ENCODE data around the gene HOATZ.

HOATZ gene

GRCh38 chr11:111514216-111515031 lies at the start of gene HOATZ:
Gene HOATZ, plus strand, starts transcription at chr11:111514778. Its CDS starts 7 bp downstream, at chr11:111514785.
- H3K9me3 ChIP-seq (ENCODE audit: control insufficient read depth in 1 of 2, low read length in 2 of 2): no peaks in the 10 kb centered on the region
- no peaks in the 10 kb centered on the region for H3K36me3 ChIP-seq (ENCODE audit: control insufficient read depth in 1 of 2, insufficient read depth in 2 of 2, low read length in 2 of 2)
- no peak within 1 kb of the TSS for H3K4me3 ChIP-seq (ENCODE audit: low read depth in 1 of 2, low read length in 2 of 2)
- H3K27ac ChIP-seq (ENCODE audit: low read length): no peak within 1 kb of the TSS
- peaks cover 15% of the 10 kb centered on the region for H3K27me3 ChIP-seq (ENCODE audit: low read depth, low read length)
- peaks cover 0 to 8% of the 10 kb centered on the region in 2 donors for H3K4me1 ChIP-seq (ENCODE audit: control insufficient read depth in 1 of 2, insufficient read depth in 2 of 2, low read length in 2 of 2)

- no peak overlapping the region for H3K4me3 ChIP-seq (ENCODE audit: low read depth in 1 of 2, low read length in 2 of 2)
- no peaks in the 10 kb centered on the region for H3K4me1 ChIP-seq (ENCODE audit: control insufficient read depth in 1 of 2, insufficient read depth in 2 of 2, low read length in 2 of 2)
- no peaks in the 10 kb centered on the region for H3K9me3 ChIP-seq (ENCODE audit: control insufficient read depth in 1 of 2, low read length in 2 of 2)
- no peaks in the 10 kb centered on the region for H3K36me3 ChIP-seq (ENCODE audit: control insufficient read depth in 1 of 2, insufficient read depth in 2 of 2, low read length in 2 of 2)
- H3K27me3 ChIP-seq (ENCODE audit: low read depth, low read length): no peaks in the 10 kb centered on the region
- H3K27ac ChIP-seq (ENCODE audit: low read length): no peak overlapping the region
Observed at GRCh38 chr11:111465400-111465799, 49.2 kb upstream of the HOATZ start.

GRCh38 chr11:111466615-111467014 lies 48.0 kb upstream of the HOATZ start:
- no peak overlapping the region for H3K27ac ChIP-seq (ENCODE audit: low read length)
- no peaks in the 10 kb centered on the region for H3K4me1 ChIP-seq (ENCODE audit: control insufficient read depth in 1 of 2, insufficient read depth in 2 of 2, low read length in 2 of 2)
- no peaks in the 10 kb centered on the region for H3K9me3 ChIP-seq (ENCODE audit: control insufficient read depth in 1 of 2, low read length in 2 of 2)
- H3K36me3 ChIP-seq (ENCODE audit: control insufficient read depth in 1 of 2, insufficient read depth in 2 of 2, low read length in 2 of 2): no peaks in the 10 kb centered on the region
- no peaks in the 10 kb centered on the region for H3K27me3 ChIP-seq (ENCODE audit: low read depth, low read length)
- H3K4me3 ChIP-seq (ENCODE audit: low read depth in 1 of 2, low read length in 2 of 2): no peak overlapping the region

- Histone ChIP-seq H3K36me3 (ENCODE audit: control insufficient read depth in 1 of 2, insufficient read depth in 2 of 2, low read length in 2 of 2) (no peaks in the 10 kb centered on the region), H3K4me1 (ENCODE audit: control insufficient read depth in 1 of 2, insufficient read depth in 2 of 2, low read length in 2 of 2) (no peaks in the 10 kb centered on the region), H3K4me3 (ENCODE audit: low read depth in 1 of 2, low read length in 2 of 2) (no peak overlapping the region), H3K27ac (ENCODE audit: low read length) (no peak overlapping the region), H3K9me3 (ENCODE audit: control insufficient read depth in 1 of 2, low read length in 2 of 2) (no peaks in the 10 kb centered on the region), H3K27me3 (ENCODE audit: low read depth, low read length) (no peaks in the 10 kb centered on the region)
Observed at GRCh38 chr11:111469200-111469599, 45.4 kb upstream of the HOATZ start.

GRCh38 chr11:111472228-111472627 lies 42.4 kb upstream of the HOATZ start:
- Histone ChIP-seq H3K4me3 (ENCODE audit: low read depth in 1 of 2, low read length in 2 of 2) (no peak overlapping the region), H3K27me3 (ENCODE audit: low read depth, low read length) (no peaks in the 10 kb centered on the region), H3K36me3 (ENCODE audit: control insufficient read depth in 1 of 2, insufficient read depth in 2 of 2, low read length in 2 of 2) (no peaks in the 10 kb centered on the region), H3K27ac (ENCODE audit: low read length) (no peak overlapping the region), H3K4me1 (ENCODE audit: control insufficient read depth in 1 of 2, insufficient read depth in 2 of 2, low read length in 2 of 2) (no peaks in the 10 kb centered on the region), H3K9me3 (ENCODE audit: control insufficient read depth in 1 of 2, low read length in 2 of 2) (no peaks in the 10 kb centered on the region)

- H3K27me3 ChIP-seq (ENCODE audit: low read depth, low read length): no peaks in the 10 kb centered on the region
- no peak overlapping the region for H3K4me3 ChIP-seq (ENCODE audit: low read depth in 1 of 2, low read length in 2 of 2)
- no peak overlapping the region for H3K27ac ChIP-seq (ENCODE audit: low read length)
- no peaks in the 10 kb centered on the region for H3K36me3 ChIP-seq (ENCODE audit: control insufficient read depth in 1 of 2, insufficient read depth in 2 of 2, low read length in 2 of 2)
- no peaks in the 10 kb centered on the region for H3K9me3 ChIP-seq (ENCODE audit: control insufficient read depth in 1 of 2, low read length in 2 of 2)
- no peaks in the 10 kb centered on the region for H3K4me1 ChIP-seq (ENCODE audit: control insufficient read depth in 1 of 2, insufficient read depth in 2 of 2, low read length in 2 of 2)
Observed at GRCh38 chr11:111474432-111474831, 40.1 kb upstream of the HOATZ start.

GRCh38 chr11:111476366-111476765 lies 38.2 kb upstream of the HOATZ start:
- Histone ChIP-seq H3K27ac (ENCODE audit: low read length) (no peak overlapping the region), H3K36me3 (ENCODE audit: control insufficient read depth in 1 of 2, insufficient read depth in 2 of 2, low read length in 2 of 2) (no peaks in the 10 kb centered on the region), H3K4me1 (ENCODE audit: control insufficient read depth in 1 of 2, insufficient read depth in 2 of 2, low read length in 2 of 2) (no peaks in the 10 kb centered on the region), H3K27me3 (ENCODE audit: low read depth, low read length) (no peaks in the 10 kb centered on the region), H3K4me3 (ENCODE audit: low read depth in 1 of 2, low read length in 2 of 2) (no peak overlapping the region), H3K9me3 (ENCODE audit: control insufficient read depth in 1 of 2, low read length in 2 of 2) (peaks cover 0 to 2% of the 10 kb centered on the region in 2 donors)

GRCh38 chr11:111476956-111477355 lies 37.6 kb upstream of the HOATZ start:
- Histone ChIP-seq H3K27me3 (ENCODE audit: low read depth, low read length) (no peaks in the 10 kb centered on the region), H3K27ac (ENCODE audit: low read length) (no peak overlapping the region), H3K4me1 (ENCODE audit: control insufficient read depth in 1 of 2, insufficient read depth in 2 of 2, low read length in 2 of 2) (no peaks in the 10 kb centered on the region), H3K4me3 (ENCODE audit: low read depth in 1 of 2, low read length in 2 of 2) (no peak overlapping the region), H3K9me3 (ENCODE audit: control insufficient read depth in 1 of 2, low read length in 2 of 2) (peaks cover 0 to 2% of the 10 kb centered on the region in 2 donors), H3K36me3 (ENCODE audit: control insufficient read depth in 1 of 2, insufficient read depth in 2 of 2, low read length in 2 of 2) (no peaks in the 10 kb centered on the region)

GRCh38 chr11:111477898-111478297 lies 36.7 kb upstream of the HOATZ start:
- Histone ChIP-seq H3K27me3 (ENCODE audit: low read depth, low read length) (no peaks in the 10 kb centered on the region), H3K4me1 (ENCODE audit: control insufficient read depth in 1 of 2, insufficient read depth in 2 of 2, low read length in 2 of 2) (no peaks in the 10 kb centered on the region), H3K9me3 (ENCODE audit: control insufficient read depth in 1 of 2, low read length in 2 of 2) (peaks cover 0 to 5% of the 10 kb centered on the region in 2 donors), H3K4me3 (ENCODE audit: low read depth in 1 of 2, low read length in 2 of 2) (no peak overlapping the region), H3K36me3 (ENCODE audit: control insufficient read depth in 1 of 2, insufficient read depth in 2 of 2, low read length in 2 of 2) (no peaks in the 10 kb centered on the region), H3K27ac (ENCODE audit: low read length) (no peak overlapping the region)

GRCh38 chr11:111479666-111480065 lies 34.9 kb upstream of the HOATZ start:
- Histone ChIP-seq H3K9me3 (ENCODE audit: control insufficient read depth in 1 of 2, low read length in 2 of 2) (peaks cover 0 to 15% of the 10 kb centered on the region in 2 donors), H3K27me3 (ENCODE audit: low read depth, low read length) (no peaks in the 10 kb centered on the region), H3K27ac (ENCODE audit: low read length) (no peak overlapping the region), H3K4me3 (ENCODE audit: low read depth in 1 of 2, low read length in 2 of 2) (no peak overlapping the region), H3K36me3 (ENCODE audit: control insufficient read depth in 1 of 2, insufficient read depth in 2 of 2, low read length in 2 of 2) (no peaks in the 10 kb centered on the region), H3K4me1 (ENCODE audit: control insufficient read depth in 1 of 2, insufficient read depth in 2 of 2, low read length in 2 of 2) (no peaks in the 10 kb centered on the region)

- Histone ChIP-seq H3K4me1 (ENCODE audit: control insufficient read depth in 1 of 2, insufficient read depth in 2 of 2, low read length in 2 of 2) (no peaks in the 10 kb centered on the region), H3K36me3 (ENCODE audit: control insufficient read depth in 1 of 2, insufficient read depth in 2 of 2, low read length in 2 of 2) (no peaks in the 10 kb centered on the region), H3K4me3 (ENCODE audit: low read depth in 1 of 2, low read length in 2 of 2) (no peak overlapping the region), H3K9me3 (ENCODE audit: control insufficient read depth in 1 of 2, low read length in 2 of 2) (peaks cover 0 to 22% of the 10 kb centered on the region in 2 donors), H3K27ac (ENCODE audit: low read length) (no peak overlapping the region), H3K27me3 (ENCODE audit: low read depth, low read length) (no peaks in the 10 kb centered on the region)
Observed at GRCh38 chr11:111483431-111483830, 31.1 kb upstream of the HOATZ start.

- no peaks in the 10 kb centered on the region for H3K4me1 ChIP-seq (ENCODE audit: control insufficient read depth in 1 of 2, insufficient read depth in 2 of 2, low read length in 2 of 2)
- H3K36me3 ChIP-seq (ENCODE audit: control insufficient read depth in 1 of 2, insufficient read depth in 2 of 2, low read length in 2 of 2): no peaks in the 10 kb centered on the region
- peaks cover 0 to 7% of the 10 kb centered on the region in 2 donors for H3K9me3 ChIP-seq (ENCODE audit: control insufficient read depth in 1 of 2, low read length in 2 of 2)
- H3K27me3 ChIP-seq (ENCODE audit: low read depth, low read length): no peaks in the 10 kb centered on the region
- no peak overlapping the region for H3K27ac ChIP-seq (ENCODE audit: low read length)
- no peak overlapping the region for H3K4me3 ChIP-seq (ENCODE audit: low read depth in 1 of 2, low read length in 2 of 2)
Observed at GRCh38 chr11:111490496-111490895, 24.1 kb upstream of the HOATZ start.
